Breast epithelium (tissue), 4 donors: Measurements from ENCODE around the gene ABLIM2. TPM values are rescaled to one million over a fixed set of nuclear protein-coding genes. Genes with fewer than 3 reads are reported as not detected.

Experiments used
- DNase-seq, 2 donors: peaks; one replicate each; pipeline ENCODE4 v3.0.0-alpha.2; 2019; ENCODE audit warnings: low spot score in 2 of 2
- H3K27ac ChIP-seq, 2 donors: fragments of 200-600 bp; sonication (generic) in 1 of 2; one replicate each; pipeline ENCODE4 v1.5.1; 2016 to 2019; ENCODE audit warnings: mild to moderate bottlenecking in 1 of 2
- H3K27me3 ChIP-seq, 2 donors: fragments of 200-600 bp; sonication (generic) in 1 of 2; one replicate each; pipeline versions ENCODE4 v1.5.1 to v1.6.0; 2017 to 2019; ENCODE audit warnings: control low read depth in 1 of 2, mild to moderate bottlenecking in 1 of 2
- H3K36me3 ChIP-seq: fragments of 200-600 bp; one replicate; pipeline ENCODE4 v1.5.1; 2019
- H3K4me1 ChIP-seq, 2 donors: fragments of 200-600 bp; sonication (generic); one replicate each; pipeline ENCODE4 v1.5.1; 2016 to 2019; ENCODE audit warnings: control low read depth in 1 of 2
- H3K4me3 ChIP-seq, 3 donors: fragments of 200-600 bp; sonication (generic); 1 replicate in 2 of 3; 2 replicates in 1 of 3; pipeline ENCODE4 v1.5.1; 2016 to 2019; ENCODE audit warnings: mild to moderate bottlenecking in 3 of 3, moderate library complexity in 2 of 3
- H3K9me3 ChIP-seq, 2 donors: fragments of 200-600 bp; sonication (generic) in 1 of 2; one replicate each; pipeline ENCODE4 v1.5.1; 2016 to 2019; ENCODE audit warnings: control low read depth in 1 of 2
- CTCF ChIP-seq, 3 donors: fragments of 450-650 bp; IDR thresholded peaks; one replicate each; pipeline ENCODE4 v1.5.1; 2016 to 2017; ENCODE audit warnings: antibody characterized with exemption in 3 of 3, mild to moderate bottlenecking in 3 of 3, moderate library complexity in 3 of 3
- POLR2A ChIP-seq: fragments of 450-650 bp; IDR thresholded peaks from one replicate; pipeline ENCODE4 v1.6.1; 2016; ENCODE audit warnings: antibody characterized with exemption, mild to moderate bottlenecking, moderate library complexity
- POLR2AphosphoS5 ChIP-seq, 3 donors: sonication (generic); formaldehyde crosslinking; IDR thresholded peaks; one replicate each; pipeline ENCODE4 v1.6.1; 2017; ENCODE audit warnings: antibody characterized with exemption in 3 of 3
- intact Hi-C: fragments of 100-400 bp; cut with DNase I; formaldehyde crosslinking; loops from one replicate; pipeline ENCODE4 v1.15.1; 2023; ENCODE audit warnings: low total_unique reads
- total RNA-seq, 3 donors: library from RNA; depleted of rRNA; stranded (reverse); fragments of >200 nt; gene quantifications; one replicate each; pipeline ENCODE4 v1.1.0, GENCODE V29; 2016

ABLIM2 gene
- total RNA-seq, 3 donors from 2014 or later, result 4.8 to 11.5 (median 8.2) TPM

- Histone ChIP-seq H3K4me1 (no peaks in the 10 kb centered on the region), H3K36me3 (no peaks in the 10 kb centered on the region), H3K27me3 (peaks cover 0 to 4% of the 10 kb centered on the region in 2 donors), H3K4me3 (no peak overlapping the region), H3K9me3 (no peaks in the 10 kb centered on the region), H3K27ac (no peak overlapping the region)
- no peak for DNase-seq
- intact Hi-C loops, result no loop called here
- no peak for TF ChIP-seq POLR2A
- TF ChIP-seq POLR2AphosphoS5 (IDR thresholded peaks at IDR 0.05), result no peak
- TF ChIP-seq CTCF (IDR thresholded peaks at IDR 0.05), result no peak
Measured at GRCh38 chr4:8177956-8178355, 19.3 kb upstream of the ABLIM2 start.

- H3K4me1 ChIP-seq, result no peaks in the 10 kb centered on the region
- TF ChIP-seq CTCF (IDR thresholded peaks at IDR 0.05) (no peak), POLR2A (no peak)
- no peak for DNase-seq
- H3K27me3 ChIP-seq, result peaks cover 0 to 4% of the 10 kb centered on the region in 2 donors
- H3K4me3 ChIP-seq, result no peak overlapping the region
- no peak overlapping the region for H3K27ac ChIP-seq
- H3K36me3 ChIP-seq, result no peaks in the 10 kb centered on the region
- no peaks in the 10 kb centered on the region for H3K9me3 ChIP-seq
- intact Hi-C loops, result no loop called here
Measured at GRCh38 chr4:8177552-8177951, 18.9 kb upstream of the ABLIM2 start.

GRCh38 chr4:8176547-8177399 is 18.2 kb upstream of the ABLIM2 start:
- Histone ChIP-seq H3K27ac (no peak overlapping the region), H3K27me3 (peaks cover 0 to 4% of the 10 kb centered on the region in 2 donors), H3K4me3 (no peak overlapping the region), H3K36me3 (no peaks in the 10 kb centered on the region), H3K4me1 (no peaks in the 10 kb centered on the region), H3K9me3 (no peaks in the 10 kb centered on the region)
- intact Hi-C loops, result no loop called here
- DNase-seq, result no peak
- peak in 2 of 3 donors; percentile 68 to 69 for TF ChIP-seq CTCF (IDR thresholded peaks at IDR 0.05)
- no peak for TF ChIP-seq POLR2AphosphoS5 (IDR thresholded peaks at IDR 0.05)

GRCh38 chr4:8175686-8176085 is 17.1 kb upstream of the ABLIM2 start:
- Histone ChIP-seq H3K4me3 (no peak overlapping the region), H3K9me3 (no peaks in the 10 kb centered on the region), H3K36me3 (no peaks in the 10 kb centered on the region), H3K27me3 (peaks cover 0 to 4% of the 10 kb centered on the region in 2 donors), H3K27ac (no peak overlapping the region), H3K4me1 (no peaks in the 10 kb centered on the region)
- intact Hi-C loops, result no loop called here
- no peak for DNase-seq
- TF ChIP-seq POLR2A (no peak), CTCF (IDR thresholded peaks at IDR 0.05) (no peak), POLR2AphosphoS5 (IDR thresholded peaks at IDR 0.05) (no peak)

- intact Hi-C loops, result no loop called here
- no peak overlapping the region for H3K4me3 ChIP-seq
- TF ChIP-seq POLR2A (no peak), POLR2AphosphoS5 (IDR thresholded peaks at IDR 0.05) (no peak), CTCF (IDR thresholded peaks at IDR 0.05) (no peak)
- no peaks in the 10 kb centered on the region for H3K4me1 ChIP-seq
- DNase-seq, result no peak
- no peaks in the 10 kb centered on the region for H3K36me3 ChIP-seq
- H3K27ac ChIP-seq, result no peak overlapping the region
- H3K27me3 ChIP-seq, result peaks cover 0 to 4% of the 10 kb centered on the region in 2 donors
- no peaks in the 10 kb centered on the region for H3K9me3 ChIP-seq
Measured at GRCh38 chr4:8174970-8175369, 16.4 kb upstream of the ABLIM2 start.
